Fibroblast of the aortic adventitia (primary cell): ENCODE results near the gene CXXC5. TPM values are rescaled to one million over a fixed set of nuclear protein-coding genes. Genes with fewer than 3 reads are reported as not detected.
"Not testable (repeated sequence)": the region's sequence is repeated elsewhere in the genome, so short reads cannot be mapped to it uniquely, and the experiment has no call there.

Source experiments
- DNase-seq: peaks from one replicate; pipeline ENCODE4 v3.0.0-alpha.2; 2010; ENCODE audit warnings: low read depth
- H3K4me3 ChIP-seq: 2 replicates; pipeline ENCODE4 v1.5.1; 2011; ENCODE audit warnings: low read depth, mild to moderate bottlenecking, control low read depth, low read length, moderate library complexity
- total RNA-seq: library from RNA; depleted of rRNA; stranded (reverse); fragments of >200 nt; gene quantifications from 2 replicates; pipeline ENCODE4 v1.2.3, GENCODE V29; 2012; ENCODE audit warnings: low replicate concordance
- TF ChIP-seq, protein P1 (sequence below): IDR thresholded peaks from 2 replicates; pipeline ENCODE4 v1.5.1; 2011; ENCODE audit warnings: mild to moderate bottlenecking, low read length, control low read depth, inconsistent platforms; ENCODE audit not compliant: insufficient read depth

Gene CXXC5
- total RNA-seq, 1 donor = 75.9 TPM

DNA sequence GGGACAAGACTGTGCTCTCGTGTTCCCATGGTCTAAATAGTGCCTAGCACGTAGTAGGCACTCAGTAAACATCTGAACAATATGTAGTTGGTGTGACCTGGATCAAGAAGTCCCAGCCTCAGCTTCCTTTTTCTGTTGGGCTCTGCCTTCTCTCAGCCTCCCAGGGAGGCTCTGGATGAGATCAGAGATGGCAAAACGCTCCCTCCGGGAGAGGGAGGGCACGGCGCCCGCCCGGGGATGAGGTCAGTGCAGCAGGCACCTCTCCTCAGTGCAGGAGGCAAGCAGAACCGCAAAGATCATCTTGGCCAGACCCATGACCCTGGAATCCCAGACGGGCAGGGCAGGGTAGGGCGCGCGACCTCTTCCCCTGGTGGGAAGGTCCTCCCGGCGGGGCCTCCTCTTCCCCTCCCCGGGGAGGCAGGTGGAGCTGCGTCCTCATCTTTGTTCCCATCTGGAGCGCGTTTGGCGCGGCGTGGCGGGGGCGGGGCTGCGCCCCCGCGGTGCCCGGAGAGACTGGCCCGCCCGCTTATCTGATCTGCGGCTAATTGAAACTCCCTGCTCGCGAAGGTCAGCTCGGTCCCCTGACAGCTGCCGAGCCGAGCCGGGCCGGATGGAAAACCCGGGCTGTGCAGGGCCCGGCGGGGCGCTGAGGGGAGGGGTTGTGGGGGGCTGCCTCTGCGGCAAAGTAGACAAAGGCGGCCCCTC is 60.9 kb downstream of the CXXC5 start:
- DNase-seq = peak; percentile 54
- TF ChIP-seq, protein P1, sequence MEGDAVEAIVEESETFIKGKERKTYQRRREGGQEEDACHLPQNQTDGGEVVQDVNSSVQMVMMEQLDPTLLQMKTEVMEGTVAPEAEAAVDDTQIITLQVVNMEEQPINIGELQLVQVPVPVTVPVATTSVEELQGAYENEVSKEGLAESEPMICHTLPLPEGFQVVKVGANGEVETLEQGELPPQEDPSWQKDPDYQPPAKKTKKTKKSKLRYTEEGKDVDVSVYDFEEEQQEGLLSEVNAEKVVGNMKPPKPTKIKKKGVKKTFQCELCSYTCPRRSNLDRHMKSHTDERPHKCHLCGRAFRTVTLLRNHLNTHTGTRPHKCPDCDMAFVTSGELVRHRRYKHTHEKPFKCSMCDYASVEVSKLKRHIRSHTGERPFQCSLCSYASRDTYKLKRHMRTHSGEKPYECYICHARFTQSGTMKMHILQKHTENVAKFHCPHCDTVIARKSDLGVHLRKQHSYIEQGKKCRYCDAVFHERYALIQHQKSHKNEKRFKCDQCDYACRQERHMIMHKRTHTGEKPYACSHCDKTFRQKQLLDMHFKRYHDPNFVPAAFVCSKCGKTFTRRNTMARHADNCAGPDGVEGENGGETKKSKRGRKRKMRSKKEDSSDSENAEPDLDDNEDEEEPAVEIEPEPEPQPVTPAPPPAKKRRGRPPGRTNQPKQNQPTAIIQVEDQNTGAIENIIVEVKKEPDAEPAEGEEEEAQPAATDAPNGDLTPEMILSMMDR = no peak
- H3K4me3 ChIP-seq = no peak overlapping the region

DNA sequence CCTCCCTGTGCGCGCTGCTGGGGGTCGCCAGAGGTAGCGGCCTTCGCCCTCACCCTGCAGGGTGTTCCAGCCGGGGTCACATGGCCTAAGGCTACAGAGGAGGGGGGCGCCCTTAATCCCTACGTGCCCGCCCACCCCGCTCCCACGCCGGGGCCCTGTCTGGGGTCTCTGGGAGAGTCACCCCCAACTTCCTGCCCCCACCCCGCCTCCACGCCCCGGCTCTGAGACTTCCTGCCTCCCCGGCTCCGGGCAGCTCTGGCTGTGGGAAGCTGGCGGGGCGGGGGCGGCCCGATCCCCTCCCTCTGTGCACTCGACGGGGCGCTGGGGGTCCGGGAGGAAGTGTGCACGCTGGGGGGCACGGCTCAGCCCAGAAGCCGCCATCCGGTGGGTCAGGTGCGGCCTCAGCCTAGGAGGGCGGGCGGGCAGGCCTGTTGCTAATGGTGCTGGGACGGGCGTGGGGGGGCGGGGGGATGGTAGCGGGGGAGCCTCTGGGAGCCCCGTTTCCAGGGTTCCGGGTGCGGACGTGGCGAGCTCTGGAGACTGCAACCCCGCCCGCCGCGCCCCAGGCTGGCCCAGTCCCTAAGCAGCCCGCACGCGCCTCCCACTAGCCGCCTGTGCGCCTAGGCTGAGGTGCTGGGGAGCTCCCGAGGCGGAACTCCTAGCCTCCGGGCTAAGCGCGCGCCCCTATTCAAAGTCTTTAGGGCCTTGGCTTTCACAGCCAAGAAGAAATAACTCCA is 61.6 kb downstream of the CXXC5 start:
- H3K4me3 ChIP-seq = no peak overlapping the region
- TF ChIP-seq, protein P1 = no peak
- no peak for DNase-seq

DNA sequence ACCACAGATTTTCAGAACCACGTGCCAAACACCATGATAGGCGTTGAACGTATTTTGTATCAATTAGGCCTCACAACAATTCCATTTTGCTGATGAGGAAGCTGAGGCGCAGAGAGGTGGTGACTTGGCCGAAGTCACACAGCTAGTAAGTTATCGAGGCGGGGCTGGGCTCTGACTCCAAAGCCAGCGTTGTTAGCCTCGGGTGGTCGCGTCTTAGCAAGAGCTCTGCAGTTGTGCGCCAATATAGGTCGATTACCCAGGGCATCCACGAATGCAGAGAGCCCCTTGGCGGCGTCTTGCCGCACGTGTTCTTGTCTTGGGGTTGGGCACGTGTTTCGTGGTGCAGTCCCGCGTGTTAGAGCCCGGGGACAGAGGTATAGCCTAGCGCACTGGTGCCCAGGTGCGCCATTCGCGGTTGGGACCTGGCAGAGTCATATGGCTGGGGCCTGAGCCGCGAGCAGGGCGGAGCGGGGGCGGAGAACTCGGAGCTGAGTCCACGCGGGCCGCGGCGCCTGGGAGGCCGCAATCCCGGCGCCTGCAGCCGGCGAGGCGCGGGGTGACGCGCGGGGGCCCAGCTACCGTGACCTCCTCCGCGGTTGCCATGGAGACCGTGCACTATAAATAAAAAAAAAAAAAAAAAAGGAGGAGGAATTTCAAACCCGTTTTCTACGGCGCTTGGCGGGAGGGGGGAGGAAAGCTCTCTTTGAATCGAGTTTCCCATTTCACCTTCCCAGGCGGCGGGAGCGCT is 62.3 kb downstream of the CXXC5 start:
- TF ChIP-seq, protein P1 = no peak
- peak; percentile 33 for DNase-seq
- H3K4me3 ChIP-seq = peak overlapping the region; percentile 61

DNA sequence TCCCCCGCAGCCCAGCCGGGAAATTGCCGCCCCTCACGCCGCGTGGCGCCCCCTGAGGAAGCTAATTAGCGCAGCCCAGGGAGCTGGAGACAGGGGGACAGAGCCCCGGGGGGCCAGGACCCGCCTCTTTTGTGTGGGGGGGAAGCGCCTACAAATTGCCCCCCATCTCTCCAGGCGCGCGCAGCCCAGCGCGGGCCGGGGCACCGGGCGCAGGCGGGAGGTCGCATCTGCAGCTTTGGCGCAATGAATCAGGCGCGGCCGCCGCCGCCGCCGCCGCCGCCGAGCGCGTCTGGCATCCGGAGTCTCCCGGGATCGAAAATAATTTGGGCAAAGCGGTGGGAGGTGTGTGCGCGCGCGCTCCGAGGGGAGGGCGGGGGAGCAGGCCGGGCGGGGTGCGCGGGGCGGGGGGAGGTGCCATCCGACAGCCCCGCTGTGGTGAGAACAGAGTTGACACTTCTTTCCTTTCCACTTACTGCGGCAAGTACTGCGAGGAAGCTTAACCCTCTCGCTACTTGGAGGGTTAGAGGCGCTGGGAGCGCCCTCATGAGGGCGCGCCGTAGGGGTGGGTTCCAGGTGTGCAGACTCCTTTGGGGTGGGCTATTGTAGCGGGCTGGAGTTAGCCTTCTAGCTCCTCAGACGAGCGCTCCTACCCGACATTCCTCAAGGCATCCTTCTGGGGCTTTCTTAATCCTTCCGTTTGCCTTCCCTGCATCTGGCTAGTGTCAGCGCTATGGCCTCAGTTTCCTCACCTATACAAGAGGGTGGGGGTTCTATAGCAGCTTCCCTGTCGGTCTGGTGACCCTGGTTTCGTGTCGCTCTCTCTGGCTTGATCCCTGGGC is 63.1 kb downstream of the CXXC5 start:
- TF ChIP-seq, protein P1 = peak; percentile 19
- DNase-seq = peak; percentile 27
- H3K4me3 ChIP-seq = peak overlapping the region; percentile 61

DNA sequence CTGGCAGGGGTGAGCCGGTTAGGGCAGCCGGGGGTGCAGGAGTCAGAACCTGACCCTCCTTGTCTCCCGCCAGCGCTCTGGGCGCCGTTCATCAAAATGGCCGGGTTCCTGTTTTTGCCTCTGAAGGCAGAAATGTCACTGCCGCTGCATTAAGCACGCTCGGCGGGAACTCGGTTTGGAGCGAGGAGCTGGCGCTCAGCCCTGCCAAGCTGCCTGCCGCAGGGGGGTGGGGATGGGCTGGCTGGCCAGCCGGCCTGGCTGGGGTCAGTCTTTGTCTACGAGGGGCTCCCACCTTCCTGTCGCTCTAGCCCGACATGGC is 63.7 kb downstream of the CXXC5 start:
- peak overlapping the region; percentile 61 for H3K4me3 ChIP-seq
- no peak for DNase-seq

DNA sequence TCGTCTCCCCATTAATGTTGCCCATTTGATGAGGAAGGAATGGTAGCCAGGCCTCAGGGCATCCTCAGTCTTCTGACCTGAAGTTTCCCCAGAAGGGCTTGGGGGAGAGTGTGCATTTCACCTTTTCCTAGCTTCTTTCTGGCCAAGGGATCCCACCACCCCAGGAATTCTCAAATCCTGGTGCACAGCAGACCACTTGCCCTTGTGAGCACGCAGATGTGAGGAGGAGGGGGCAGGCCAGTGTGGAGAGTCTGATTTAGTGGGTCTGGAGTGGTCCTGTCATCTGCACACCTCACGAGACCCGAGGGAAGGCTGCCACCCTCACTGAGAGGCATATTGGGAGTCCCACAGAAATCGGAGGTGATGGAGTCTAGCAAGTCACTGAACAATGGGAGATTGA is 64.3 kb downstream of the CXXC5 start:
- no peak overlapping the region for H3K4me3 ChIP-seq
- TF ChIP-seq, protein P1 = no peak
- no peak for DNase-seq

More for the DNA sequence above, 63.7 kb downstream of the CXXC5 start:
- TF ChIP-seq, protein P1 = no peak

DNA sequence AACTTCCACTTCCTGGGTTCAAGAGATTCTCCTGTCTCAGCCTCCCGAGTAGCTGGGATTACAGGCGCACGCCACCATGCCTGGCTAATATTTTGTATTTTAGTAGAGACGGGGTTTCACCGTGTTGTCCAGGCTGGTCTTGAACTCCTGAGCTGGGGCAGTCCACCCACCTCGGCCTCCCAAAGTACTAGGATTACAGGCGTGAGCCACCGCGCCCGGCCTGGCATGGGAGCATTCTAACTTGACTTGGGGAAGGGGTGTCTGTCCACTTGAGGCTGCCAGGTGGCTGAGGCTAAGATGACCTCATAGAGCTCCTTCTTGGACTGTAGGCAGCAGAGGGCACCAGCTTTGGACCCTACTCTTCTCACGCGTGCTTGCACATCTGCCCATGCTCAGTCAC is 65.7 kb downstream of the CXXC5 start:
- not testable (repeated sequence) for DNase-seq, H3K4me3 ChIP-seq
